Activated naive CD8-positive, alpha-beta T cell treated with anti-CD3 and anti-CD28 coated beads, Interleukin-2, amount 50 U/mL, for 16 hours (primary cell): ENCODE measurements around the gene BICRA.
"Not testable (repeated sequence)": the region's sequence is repeated elsewhere in the genome, so short reads cannot be mapped to it uniquely, and the experiment has no call there.

Source experiments
- DNase-seq: peaks from one replicate; pipeline ENCODE4 v3.0.0-alpha.2; 2020; ENCODE audit warnings: low read depth, low spot score

BICRA gene

GRCh38 chr19:47608969-47609905 lies at the start of gene BICRA:
BICRA (plus strand) TSS chr19:47609134; CDS start chr19:47673575, 64,441 bp downstream.
- peak; percentile 56 for DNase-seq

- DNase-seq: no peak
Observed at GRCh38 chr19:47560999-47561398, 47.9 kb upstream of the BICRA start.

- no peak for DNase-seq
Observed at GRCh38 chr19:47561440-47562057, 47.4 kb upstream of the BICRA start.

- DNase-seq: no peak
Observed at GRCh38 chr19:47564081-47564480, 44.9 kb upstream of the BICRA start.

- DNase-seq: no peak
Observed at GRCh38 chr19:47569331-47569730, 39.6 kb upstream of the BICRA start.

- no peak for DNase-seq
Observed at GRCh38 chr19:47572635-47573034, 36.3 kb upstream of the BICRA start.

GRCh38 chr19:47573071-47574026 lies 35.6 kb upstream of the BICRA start, which contains the start of gene ZNF541:
ZNF541 (minus strand) TSS chr19:47573148; CDS start chr19:47555856, 17,292 bp downstream.
- DNase-seq: peak; percentile 70

GRCh38 chr19:47580397-47580796 lies 28.5 kb upstream of the BICRA start:
- DNase-seq: no peak

- no peak for DNase-seq
Observed at GRCh38 chr19:47581605-47582319, 27.2 kb upstream of the BICRA start.

GRCh38 chr19:47582320-47582909 lies 26.5 kb upstream of the BICRA start:
- DNase-seq: no peak

- DNase-seq: not testable (repeated sequence)
Observed at GRCh38 chr19:47583161-47583560, 25.8 kb upstream of the BICRA start.

GRCh38 chr19:47587295-47587694 lies 21.6 kb upstream of the BICRA start:
- no peak for DNase-seq

GRCh38 chr19:47589824-47590223 lies 19.1 kb upstream of the BICRA start:
- DNase-seq: no peak

GRCh38 chr19:47593860-47594259 lies 15.1 kb upstream of the BICRA start:
- DNase-seq: no peak

- no peak for DNase-seq
Observed at GRCh38 chr19:47595944-47596343, 13.0 kb upstream of the BICRA start.

GRCh38 chr19:47598407-47599349 lies 10.3 kb upstream of the BICRA start:
- DNase-seq: no peak

GRCh38 chr19:47599671-47600245 lies 9.2 kb upstream of the BICRA start:
- not testable (repeated sequence) for DNase-seq

- DNase-seq: peak; percentile 99
Observed at GRCh38 chr19:47600246-47601179, 8.4 kb upstream of the BICRA start.
